Skin epidermis (tissue), 12 donors: Measurements from ENCODE around the gene SLC11A1.

Experiments used
- H3K27ac ChIP-seq, 21 experiments: fragments of 200-600 bp; sonication (generic) in 11 of 21; one replicate each; pipeline ENCODE4 v1.5.0; 2020; ENCODE audit warnings: mild to moderate bottlenecking in 3 of 21, inconsistent platforms in 2 of 21, moderate library complexity in 2 of 21
- H3K4me3 ChIP-seq, 7 experiments: fragments of 200-600 bp; sonication (generic) in 2 of 7; one replicate each; pipeline ENCODE4 v1.5.0; 2020; ENCODE audit warnings: inconsistent platforms in 2 of 7, mild to moderate bottlenecking in 2 of 7, moderate library complexity in 1 of 7

The SLC11A1 gene

GRCh38 chr2:218381916-218382366, at the start of gene SLC11A1:
SLC11A1 (plus strand) TSS chr2:218382273; CDS start chr2:218382369, 96 bp downstream.
- peak within 1 kb of the TSS in 2 of 7 experiments; percentile 9 to 13 for H3K4me3 ChIP-seq
- peak within 1 kb of the TSS in 11 of 21 experiments; percentile 4 to 82 (median 41) for H3K27ac ChIP-seq

DNA sequence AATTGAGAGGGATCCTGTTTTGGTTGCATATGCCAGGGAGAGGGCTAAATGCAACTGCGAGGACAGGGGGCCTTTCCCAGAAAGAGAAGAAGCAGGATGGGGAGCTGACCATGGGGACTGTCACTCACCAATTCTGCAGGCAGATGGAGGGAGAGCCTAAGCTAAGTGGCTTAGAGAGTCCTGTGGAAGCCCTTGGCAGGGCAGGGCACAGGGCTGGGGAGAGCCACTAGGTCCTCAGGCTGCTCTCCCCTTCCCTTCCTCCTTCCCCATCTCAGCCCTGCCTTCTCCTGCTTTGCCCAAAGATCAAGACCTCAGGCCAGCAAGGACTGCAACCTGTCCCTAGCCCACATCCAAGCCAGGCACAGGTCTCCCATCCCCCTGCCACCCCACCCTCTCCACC, 49.8 kb upstream of the SLC11A1 start:
- peak overlapping the region in 16 of 21 experiments; percentile 12 to 80 (median 50) for H3K27ac ChIP-seq
- no peak overlapping the region for H3K4me3 ChIP-seq

DNA sequence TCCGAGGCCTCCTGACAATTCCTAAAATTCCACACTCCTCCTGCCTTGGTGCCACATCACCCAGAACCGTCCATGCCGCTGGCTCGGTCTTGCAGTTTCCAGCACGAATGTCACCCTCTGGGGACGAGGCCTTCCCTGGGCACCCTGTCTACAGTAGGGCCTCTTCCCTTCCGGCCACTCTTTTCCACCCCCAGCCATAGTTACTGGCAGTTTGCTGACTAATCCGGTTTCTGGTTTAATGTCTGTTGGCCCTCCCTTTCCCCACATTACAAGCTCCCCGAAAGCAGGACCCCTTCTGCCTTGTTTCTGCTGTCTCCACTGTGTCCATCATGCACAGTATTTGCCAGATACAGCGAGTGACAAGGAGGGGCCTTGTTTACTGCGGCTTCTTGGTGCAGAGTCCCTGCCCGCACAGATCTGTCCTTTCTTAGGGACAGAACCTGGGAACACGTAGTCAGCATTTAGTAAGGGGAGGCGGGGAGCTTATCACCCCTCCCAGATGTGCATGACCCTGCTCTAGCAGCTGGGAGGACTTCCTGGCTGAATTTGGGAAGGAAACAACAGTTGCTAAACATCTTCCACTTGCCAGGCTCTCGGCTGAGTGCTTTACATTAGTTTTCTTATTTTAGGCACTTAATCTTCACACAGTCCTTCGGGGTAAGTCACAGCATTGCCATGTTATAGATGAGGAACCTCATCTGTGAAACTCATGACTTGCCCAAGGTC, 49.0 kb upstream of the SLC11A1 start:
- Histone ChIP-seq H3K4me3 (no peak overlapping the region), H3K27ac (peak overlapping the region in 14 of 21 experiments; percentile 27 to 80 (median 52))

DNA sequence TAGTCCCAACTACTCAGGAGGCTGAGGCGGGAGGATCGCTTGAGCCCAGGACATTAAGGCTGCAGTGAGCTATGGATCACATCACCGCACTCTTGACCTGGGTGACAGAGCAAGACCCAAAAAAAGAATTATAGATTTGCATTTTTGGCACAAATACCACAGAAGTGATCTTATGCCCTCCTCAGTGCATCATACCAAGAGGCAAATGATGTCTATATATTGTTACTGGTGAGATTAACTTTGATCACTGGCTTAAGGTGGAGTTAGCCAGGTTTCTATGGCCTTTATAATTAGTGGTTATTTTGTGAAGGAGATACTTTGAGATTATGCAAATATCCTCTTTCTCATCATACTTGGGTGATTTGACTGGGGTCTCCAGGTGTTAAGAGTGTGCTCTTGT, 47.5 kb upstream of the SLC11A1 start:
- no peak overlapping the region for H3K27ac ChIP-seq
- H3K4me3 ChIP-seq: no peak overlapping the region

DNA sequence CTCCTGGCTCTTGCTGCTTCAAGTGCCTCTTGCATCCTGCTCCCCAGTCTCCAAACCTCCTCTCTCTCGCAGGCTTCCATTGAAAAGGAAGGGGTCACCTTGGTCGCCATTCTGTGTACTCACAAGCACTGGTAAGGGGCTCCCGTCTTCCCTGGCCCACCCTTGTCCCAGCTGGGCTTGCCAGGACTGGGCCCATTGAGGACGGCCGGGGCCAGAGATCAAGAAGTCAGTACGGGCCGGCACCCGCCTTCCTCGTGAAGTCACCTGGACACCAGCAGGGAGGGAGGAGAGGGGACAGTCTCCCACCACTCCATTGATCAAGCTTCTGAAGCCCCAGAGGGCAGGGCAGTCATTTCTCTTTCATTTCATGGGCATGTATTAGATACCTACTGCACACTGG, 41.4 kb upstream of the SLC11A1 start:
- Histone ChIP-seq H3K27ac (no peak overlapping the region), H3K4me3 (no peak overlapping the region)

- H3K4me3 ChIP-seq: no peak overlapping the region
- no peak overlapping the region for H3K27ac ChIP-seq
These were observed 40.7 kb upstream of the SLC11A1 start for GRCh38 chr2:218341381-218341780.

GRCh38 chr2:218342837-218343236, 39.2 kb upstream of the SLC11A1 start:
- Histone ChIP-seq H3K4me3 (no peak overlapping the region), H3K27ac (no peak overlapping the region)

DNA sequence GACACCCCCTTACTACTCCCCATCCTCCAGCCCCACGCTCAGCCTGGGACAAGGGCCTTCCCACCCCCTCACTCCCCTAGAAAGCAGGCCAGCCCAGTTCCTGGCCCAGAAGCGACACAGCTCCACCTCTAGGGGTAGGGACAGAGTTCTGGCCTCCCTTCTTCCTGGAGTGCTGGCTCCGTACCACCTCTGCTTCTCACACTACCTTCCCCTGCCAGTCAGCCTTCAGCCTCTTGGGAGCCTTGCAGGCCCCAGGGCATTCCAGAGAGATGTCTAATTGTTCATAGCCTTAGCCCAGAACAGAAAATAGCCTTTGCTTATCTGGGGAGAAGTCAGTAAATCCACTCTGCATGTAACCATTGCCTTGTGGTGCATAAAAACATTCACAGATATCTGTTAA, 38.5 kb upstream of the SLC11A1 start:
- Histone ChIP-seq H3K27ac (no peak overlapping the region), H3K4me3 (no peak overlapping the region)

DNA sequence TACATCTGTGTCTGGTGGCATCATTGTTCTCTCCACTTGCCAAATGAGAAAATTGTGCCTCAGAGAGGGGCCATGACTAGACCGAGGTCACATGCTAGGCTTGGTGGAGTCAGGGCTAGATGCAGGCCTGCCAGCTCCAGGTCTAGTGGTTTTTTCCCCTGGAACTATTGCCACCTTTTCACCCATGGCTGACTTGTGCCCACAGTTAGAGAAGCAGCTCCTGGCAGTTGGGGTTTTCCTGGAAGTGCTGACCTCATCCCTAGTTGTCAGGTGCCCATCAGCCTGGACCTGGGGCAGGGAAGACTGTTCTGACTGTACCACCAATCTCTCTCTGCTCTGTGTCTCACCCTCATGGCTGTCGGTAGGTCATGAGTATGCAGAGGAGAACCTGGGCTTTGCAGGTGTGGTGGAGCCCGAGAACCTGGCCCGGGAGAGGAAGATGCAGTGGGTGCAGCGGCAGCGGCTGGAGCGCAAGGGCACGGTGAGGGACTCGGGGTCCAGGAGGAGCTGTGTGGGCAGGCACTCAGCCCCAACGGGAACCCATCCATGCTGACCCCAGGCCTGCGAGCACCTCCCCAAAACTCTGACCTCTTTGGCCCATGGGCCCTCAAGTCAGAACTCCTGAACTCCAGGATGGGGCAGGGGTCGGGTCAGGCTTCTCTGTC, 37.9 kb upstream of the SLC11A1 start:
- H3K4me3 ChIP-seq: no peak overlapping the region
- no peak overlapping the region for H3K27ac ChIP-seq

DNA sequence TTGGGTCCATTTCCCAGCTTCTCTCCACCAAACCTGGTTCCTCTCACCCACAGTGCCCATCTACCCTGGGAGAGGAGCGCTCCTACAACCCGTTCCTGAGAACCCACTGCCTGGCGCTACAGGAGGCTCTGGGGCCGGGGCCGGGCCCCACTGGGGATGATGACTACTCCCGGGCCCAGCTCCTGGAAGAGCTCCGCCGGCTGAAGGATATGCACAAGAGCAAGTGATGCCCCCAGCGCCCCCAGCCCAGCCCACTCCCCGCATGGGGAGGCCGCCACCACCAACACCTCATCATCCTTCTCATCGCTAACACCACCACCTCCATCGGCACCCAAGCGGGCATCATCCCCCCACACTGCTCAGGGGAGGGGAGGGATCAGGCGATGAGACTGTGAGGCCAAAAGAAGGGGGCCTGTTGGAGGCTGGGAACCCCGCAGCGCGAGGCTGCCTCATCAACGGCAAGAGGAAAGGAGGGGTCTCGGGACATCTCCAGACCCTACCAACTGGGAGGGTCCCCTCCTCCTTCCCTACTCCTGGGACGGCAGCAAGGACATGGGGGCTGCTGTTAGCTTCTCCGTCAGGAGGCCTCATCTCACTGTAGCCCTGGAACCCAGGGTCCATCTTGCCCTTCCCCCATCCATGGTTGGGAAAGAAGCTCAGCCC, 37.2 kb upstream of the SLC11A1 start:
- no peak overlapping the region for H3K27ac ChIP-seq
- H3K4me3 ChIP-seq: no peak overlapping the region

DNA sequence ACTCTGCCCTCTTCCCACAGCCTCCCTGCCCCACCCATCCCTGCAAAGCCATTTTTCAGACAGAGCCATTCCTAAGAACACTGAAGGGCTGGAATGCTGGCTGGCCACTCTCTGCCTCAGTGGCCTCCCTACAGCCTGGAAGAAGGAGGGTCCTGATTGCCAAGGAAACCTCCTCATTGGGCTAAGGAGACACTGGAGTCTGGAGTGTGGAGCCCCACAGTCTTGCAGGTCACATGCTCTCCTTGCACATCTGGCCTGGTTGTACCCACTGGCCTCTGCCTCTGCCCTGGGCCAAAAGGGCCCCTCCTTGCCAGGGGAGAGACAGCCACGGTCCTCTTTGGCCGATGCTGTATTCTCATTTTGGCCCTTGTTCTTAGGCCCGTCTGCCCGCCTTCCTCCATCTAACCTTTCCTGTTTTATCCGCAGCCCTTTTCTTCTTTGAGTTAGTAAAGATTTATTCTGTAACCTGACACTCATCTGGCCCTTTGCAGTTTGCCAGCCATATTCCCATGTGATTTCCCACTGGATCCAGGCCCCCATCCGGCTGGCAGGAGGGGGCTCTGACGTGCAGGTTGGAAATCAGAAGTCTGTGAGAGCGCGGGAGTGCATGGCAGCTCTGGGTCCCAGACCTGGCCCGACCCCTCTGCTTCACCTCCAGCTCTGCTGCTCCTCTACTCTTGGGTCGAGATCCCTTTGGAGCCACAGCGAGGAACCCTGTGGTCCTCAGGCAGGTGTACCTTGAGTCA, 36.4 kb upstream of the SLC11A1 start:
- Histone ChIP-seq H3K27ac (no peak overlapping the region), H3K4me3 (no peak overlapping the region)

DNA sequence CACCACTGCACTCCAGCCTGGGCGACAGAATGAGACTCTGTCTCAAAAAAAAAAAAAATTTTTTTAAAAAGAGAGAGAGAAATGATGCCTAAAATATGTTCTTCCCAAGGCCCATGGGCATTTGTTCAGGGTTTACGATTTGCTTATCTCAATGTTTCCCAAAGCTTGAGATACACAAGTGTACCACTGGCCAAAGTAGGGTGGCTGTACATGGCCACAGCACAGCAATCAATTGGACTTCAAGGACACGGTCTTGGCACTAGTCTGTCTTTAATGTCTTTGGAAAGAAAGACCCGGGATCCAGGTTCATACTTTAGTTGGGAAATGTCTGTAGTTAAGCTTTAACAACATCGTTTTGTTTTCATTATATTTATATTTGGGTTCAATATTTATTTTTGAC, 34.9 kb upstream of the SLC11A1 start:
- no peak overlapping the region for H3K27ac ChIP-seq
- H3K4me3 ChIP-seq: no peak overlapping the region

DNA sequence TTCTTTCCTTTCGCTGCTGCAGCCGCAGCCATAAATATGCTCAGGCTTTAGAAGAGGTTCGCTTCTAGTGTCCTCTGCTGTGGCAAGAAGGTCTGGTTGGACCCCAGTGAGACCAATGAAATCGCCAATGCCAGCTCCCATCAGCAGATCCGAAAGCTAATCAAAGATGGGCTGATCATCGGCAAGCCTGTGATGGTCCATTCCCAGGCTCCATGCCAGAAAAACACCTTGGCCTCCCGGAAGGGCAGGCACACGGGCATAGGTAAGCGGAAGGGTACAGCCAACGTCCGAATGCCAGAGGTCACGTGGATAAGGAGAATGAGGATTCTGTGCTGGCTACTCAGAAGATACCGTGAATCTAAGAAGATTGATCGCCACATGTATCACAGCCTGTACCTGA, 28.0 kb upstream of the SLC11A1 start:
- no peak overlapping the region for H3K27ac ChIP-seq
- H3K4me3 ChIP-seq: no peak overlapping the region

GRCh38 chr2:218354850-218355443, 27.1 kb upstream of the SLC11A1 start:
- no peak overlapping the region for H3K27ac ChIP-seq
- H3K4me3 ChIP-seq: no peak overlapping the region

GRCh38 chr2:218357236-218358177, 24.6 kb upstream of the SLC11A1 start:
- peak overlapping the region in 1 of 21 experiments; percentile 7 for H3K27ac ChIP-seq

DNA sequence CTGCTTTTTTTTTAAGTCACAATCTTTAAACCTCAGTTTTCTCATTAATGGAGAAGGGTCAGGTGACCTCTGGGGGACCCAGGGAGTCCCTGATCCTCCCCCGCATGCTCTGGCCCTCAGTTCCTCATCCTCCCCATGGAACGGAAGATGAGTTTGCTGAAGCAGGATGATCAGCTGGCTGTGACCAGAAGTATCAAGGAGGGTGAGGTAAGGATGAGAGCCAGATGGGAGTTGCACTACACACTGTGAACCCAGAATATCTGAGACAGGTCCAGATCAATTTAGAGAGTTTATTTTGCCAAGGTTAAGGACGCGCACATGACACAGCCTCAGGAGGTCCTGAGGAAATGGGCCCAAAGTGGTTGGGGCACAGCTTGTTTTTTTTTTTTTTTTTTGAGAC, 21.6 kb upstream of the SLC11A1 start:
- H3K27ac ChIP-seq: no peak overlapping the region

More at GRCh38 chr2:218357236-218358177, 24.6 kb upstream of the SLC11A1 start:
- no peak overlapping the region for H3K4me3 ChIP-seq

DNA sequence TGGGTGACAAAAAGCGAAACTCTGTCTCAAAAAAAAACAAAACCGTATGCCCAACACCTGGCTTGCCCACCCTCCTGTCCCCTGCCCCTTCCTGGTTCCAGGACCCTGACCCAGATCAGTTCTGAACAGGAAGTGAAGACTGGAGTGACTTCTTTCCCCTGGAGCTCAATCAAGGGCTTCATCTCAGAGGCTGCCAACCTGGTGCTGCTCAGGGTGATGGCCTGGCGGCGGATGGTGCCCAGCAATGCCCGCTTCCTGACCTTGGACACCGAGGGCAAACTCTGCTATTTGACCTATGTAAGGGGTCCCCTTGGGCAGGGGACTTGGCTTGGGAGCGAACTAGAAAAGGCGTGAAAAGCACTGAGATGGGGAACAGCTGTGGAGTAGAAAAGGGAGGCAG, 19.5 kb upstream of the SLC11A1 start:
- Histone ChIP-seq H3K27ac (no peak overlapping the region), H3K4me3 (no peak overlapping the region)

More for the DNA sequence above, 21.6 kb upstream of the SLC11A1 start:
- no peak overlapping the region for H3K4me3 ChIP-seq

GRCh38 chr2:218363736-218364135, 18.3 kb upstream of the SLC11A1 start:
- Histone ChIP-seq H3K27ac (peak overlapping the region in 2 of 21 experiments; percentile 14 to 52), H3K4me3 (no peak overlapping the region)
